ENCODE results near the gene NDUFS8. TPM values are rescaled to one million over a fixed set of nuclear protein-coding genes. Genes with fewer than 3 reads are reported as not detected.
A peak's percentile ranks its signal among the peaks of the same experiment; 100 is the strongest.

NDUFS8 gene
- total RNA-seq, 1 donor from 2014 or later: 48.5 TPM

- FAIRE-seq (no peak), DNase-seq (ENCODE audit: low spot score in 2 of 2) (no peak)
Observed at GRCh38 chr11:68002938-68003845, 27.3 kb upstream of the NDUFS8 start.

DNA sequence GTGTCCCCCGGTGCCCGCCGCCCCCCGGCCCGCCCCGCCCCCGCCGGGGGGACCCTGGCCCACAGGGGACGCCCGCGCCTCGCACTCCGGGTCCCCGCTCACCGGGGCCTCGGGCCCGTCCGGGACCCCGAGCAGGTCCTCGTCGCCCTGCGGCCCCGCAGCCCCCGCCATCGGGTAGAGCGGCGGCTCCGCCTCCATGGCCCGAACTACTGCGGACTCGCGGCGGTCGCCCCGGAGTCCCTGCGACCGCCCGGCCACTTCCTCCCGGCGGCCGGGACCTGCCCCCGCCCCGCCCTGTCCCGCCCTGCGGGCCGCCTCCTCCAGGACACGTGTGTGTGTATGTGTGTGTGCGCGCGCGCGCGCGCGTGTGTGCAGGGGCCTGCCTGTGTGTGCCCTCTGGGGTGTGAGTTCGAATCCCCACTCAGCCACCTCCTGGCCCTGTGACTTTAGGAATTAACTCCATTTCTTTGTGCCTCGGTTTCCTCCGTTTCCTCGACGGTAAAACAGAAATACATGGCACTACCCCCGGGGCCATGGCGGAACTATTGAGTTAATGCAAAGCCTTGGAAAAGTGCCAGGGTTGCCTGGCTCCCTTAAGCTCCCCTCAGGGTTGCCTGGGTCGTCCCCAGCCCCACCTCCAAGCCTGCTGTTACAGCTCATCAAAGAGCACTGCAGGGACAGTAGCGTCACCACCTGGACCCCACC lies 26.5 kb upstream of the NDUFS8 start, which contains the start of gene UNC93B1:
Gene UNC93B1, minus strand, starts transcription at position 252 of the 705 bp plus-strand sequence. Its CDS starts 54 bp downstream, at position 198.
- FAIRE-seq: no peak
- peak; percentile 76 to 82 for DNase-seq (ENCODE audit: low spot score in 2 of 2)

- FAIRE-seq (no peak), DNase-seq (ENCODE audit: low spot score in 2 of 2) (no peak)
Observed at GRCh38 chr11:68004551-68005335, 25.7 kb upstream of the NDUFS8 start.

- no peak for FAIRE-seq
- no peak for DNase-seq (ENCODE audit: low spot score in 2 of 2)
Observed at GRCh38 chr11:68006606-68007166, 23.8 kb upstream of the NDUFS8 start.

DNA sequence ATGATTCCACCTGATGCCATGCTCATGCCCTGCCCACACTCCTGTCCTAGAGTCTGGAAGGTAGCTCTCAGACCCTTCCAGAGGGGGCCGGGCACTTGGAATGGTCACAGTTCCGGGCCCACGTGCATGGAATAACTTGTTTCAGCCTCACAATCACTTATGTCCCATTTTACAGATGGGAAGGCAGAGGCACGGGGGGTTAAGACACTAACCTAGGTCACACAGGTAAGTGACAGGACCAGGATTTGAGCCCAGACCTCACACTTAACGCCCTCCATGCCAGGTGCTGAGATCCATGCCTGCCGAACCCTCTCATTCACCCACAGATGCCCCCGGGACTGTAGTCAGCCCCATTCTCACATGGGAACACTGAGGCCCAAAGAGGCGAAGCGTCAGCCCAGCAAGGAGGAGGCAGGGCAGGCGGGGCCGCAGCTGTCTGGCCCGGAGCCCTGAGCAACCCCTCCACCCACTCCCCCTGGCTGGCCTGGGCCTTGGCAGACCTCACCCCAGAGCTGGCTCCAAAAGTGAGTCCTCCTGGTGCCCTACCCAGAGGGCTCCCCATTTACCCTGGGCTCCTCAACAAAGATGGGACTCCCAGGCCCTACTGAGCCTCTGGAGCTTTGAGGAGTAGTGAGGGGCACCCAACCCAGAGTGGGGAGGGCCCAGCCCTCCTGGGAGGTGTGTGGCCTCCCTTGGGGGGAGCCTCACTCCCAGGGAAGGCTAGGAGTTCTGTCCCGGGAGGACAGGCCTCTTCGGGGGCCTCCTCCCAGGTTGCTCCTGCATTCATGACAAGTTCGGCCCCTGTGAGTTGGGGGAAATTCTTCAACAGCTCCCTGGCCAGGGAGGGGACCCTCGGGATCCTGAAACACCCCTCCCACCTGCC lies 22.7 kb upstream of the NDUFS8 start:
- FAIRE-seq: no peak

GRCh38 chr11:68008381-68009337 lies 21.8 kb upstream of the NDUFS8 start:
- DNase-seq (ENCODE audit: low spot score in 2 of 2): no peak
- FAIRE-seq: no peak

More for the DNA sequence above, 22.7 kb upstream of the NDUFS8 start:
- no peak for DNase-seq (ENCODE audit: low spot score in 2 of 2)

DNA sequence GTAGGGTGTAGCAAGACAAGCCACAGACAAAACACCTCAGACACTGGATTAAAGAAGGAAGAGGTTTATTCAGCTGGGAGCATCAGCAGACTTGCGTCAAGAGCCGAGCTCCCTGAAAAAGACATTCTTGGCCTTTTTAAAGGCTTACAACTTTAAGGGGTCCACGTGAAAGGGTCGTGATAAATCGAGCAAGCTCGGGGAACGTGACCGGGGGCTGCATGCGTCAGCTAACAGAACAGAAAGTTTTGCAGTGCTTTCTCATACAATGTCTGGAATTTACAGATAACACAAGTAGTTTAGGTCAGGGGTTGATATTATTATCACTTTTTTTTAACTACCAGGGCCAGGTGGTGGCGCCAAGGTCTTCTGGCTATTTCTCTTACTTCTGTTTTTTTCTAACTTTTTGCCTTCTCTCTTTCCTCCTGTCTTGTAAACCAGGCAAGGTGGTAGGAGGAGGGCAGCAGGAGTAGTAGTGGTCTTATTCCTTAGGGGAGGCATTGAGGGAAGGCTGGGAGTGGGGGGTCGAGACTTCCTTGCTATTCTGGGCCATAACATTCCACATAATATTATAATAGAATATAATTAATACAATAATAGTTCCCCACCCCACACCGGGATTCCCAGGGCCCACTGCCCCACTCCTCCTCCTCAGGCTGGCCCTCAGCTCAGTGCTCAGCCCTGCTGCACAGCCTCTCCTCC lies 20.9 kb upstream of the NDUFS8 start:
- no peak for FAIRE-seq

DNA sequence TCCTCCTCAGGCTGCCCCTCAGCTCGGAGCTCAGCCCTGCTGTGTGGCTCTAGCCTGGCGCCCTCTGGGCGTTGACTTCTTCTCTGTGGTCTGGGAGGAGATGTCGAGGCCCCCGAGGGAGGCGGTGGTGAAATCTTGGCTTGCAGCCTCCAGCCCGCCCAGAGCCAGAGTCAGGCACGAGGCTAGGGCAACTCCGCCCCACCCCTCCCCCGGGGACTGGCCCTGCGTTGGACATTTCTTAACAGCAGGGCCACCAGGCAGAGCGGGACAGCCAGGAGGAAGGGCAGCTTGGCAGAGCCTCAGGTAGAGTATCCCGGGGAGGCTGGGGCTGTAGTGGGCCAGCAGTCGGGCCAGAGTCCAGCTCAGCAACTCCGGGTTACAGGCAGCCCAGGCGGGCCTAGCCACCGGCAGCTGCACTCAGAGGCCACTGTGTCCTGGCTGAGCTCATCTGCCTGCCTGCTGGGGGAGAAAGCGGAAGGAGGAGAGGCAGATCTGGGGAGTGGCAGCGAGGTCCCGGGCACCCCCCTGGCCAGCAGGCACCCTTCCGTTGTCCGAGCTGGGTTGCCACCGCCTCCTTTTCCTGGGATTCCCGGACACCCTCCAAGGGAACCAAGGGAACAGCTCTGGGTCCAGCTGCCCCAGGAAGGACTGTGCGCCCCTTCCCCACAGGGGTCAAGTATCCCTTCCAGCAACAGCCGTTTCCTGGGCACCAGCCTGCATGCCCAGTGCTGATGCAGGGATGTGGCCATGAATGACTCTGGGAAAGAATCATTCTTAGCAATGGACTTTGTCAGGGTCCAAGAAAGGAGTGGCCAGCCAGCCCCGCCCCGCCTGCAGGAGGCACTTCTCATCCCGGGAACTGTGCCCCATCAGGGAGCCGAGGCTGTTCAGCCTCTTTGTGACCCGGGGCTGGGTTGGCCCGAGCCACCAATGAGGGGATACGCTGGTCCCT lies 20.1 kb upstream of the NDUFS8 start, which contains the start of gene ALDH3B1:
Gene ALDH3B1, plus strand, starts transcription at position 238 of the 952 bp plus-strand sequence. CDS start 4,971 bp downstream, outside the sequence.
- no peak for FAIRE-seq
- DNase-seq (ENCODE audit: low spot score in 2 of 2): peak; percentile 69 to 75

More for the DNA sequence above, 20.9 kb upstream of the NDUFS8 start:
- no peak for DNase-seq (ENCODE audit: low spot score in 2 of 2)

- FAIRE-seq (no peak), DNase-seq (ENCODE audit: low spot score in 2 of 2) (no peak)
Observed at GRCh38 chr11:68011051-68011943, 19.2 kb upstream of the NDUFS8 start.

- no peak for FAIRE-seq
- no peak for DNase-seq (ENCODE audit: low spot score in 2 of 2)
Observed at GRCh38 chr11:68012044-68012842, 18.2 kb upstream of the NDUFS8 start.

DNA sequence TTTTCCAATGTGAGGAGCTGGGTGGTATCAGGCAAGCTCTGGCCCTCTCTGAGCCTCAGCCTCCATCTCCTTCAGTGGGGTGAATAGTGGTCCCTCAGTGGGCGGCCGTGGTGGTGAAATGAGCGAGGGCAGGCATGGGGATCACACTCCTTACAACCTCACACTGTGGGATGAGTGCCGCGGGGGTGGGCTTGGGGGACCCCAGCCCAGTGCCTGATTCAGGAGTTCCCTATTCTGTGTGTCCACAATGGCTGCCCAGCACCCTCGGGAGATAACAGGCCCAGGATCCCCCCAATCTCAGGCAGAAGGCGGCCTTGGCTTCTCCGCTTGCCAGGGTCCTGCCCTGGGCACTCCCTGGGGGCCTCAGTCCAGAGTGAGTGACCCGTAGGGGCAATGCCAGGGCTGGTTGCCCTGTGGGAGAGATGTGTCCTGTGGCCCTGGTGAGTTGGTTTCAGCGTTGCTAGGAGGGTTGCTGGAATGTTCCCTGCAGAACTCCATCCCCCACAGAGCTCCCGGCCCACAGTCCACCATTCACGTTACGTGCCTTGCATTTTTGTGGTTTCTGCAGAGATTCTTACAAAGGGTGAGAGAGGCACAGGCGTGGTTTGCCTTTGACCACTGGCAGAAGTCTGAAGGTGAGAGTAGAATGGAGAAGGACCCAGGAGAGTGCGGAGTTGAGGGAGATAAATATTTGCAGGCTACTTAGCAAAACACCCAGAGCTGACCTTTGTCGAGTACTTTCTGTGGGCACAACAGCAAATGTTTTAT lies 17.5 kb upstream of the NDUFS8 start:
- DNase-seq (ENCODE audit: low spot score in 2 of 2) (no peak), FAIRE-seq (no peak)

- no peak for FAIRE-seq
Observed at GRCh38 chr11:68013611-68014156, 16.8 kb upstream of the NDUFS8 start.

GRCh38 chr11:68014157-68014946 lies 16.1 kb upstream of the NDUFS8 start:
- DNase-seq (ENCODE audit: low spot score in 2 of 2) (no peak), FAIRE-seq (no peak)

More at GRCh38 chr11:68013611-68014156, 16.8 kb upstream of the NDUFS8 start:
- DNase-seq (ENCODE audit: low spot score in 2 of 2): no peak

Data from frontal cortex (tissue), 4 donors.